ENCODE measurements around the gene UBTF.

UBTF gene

DNA sequence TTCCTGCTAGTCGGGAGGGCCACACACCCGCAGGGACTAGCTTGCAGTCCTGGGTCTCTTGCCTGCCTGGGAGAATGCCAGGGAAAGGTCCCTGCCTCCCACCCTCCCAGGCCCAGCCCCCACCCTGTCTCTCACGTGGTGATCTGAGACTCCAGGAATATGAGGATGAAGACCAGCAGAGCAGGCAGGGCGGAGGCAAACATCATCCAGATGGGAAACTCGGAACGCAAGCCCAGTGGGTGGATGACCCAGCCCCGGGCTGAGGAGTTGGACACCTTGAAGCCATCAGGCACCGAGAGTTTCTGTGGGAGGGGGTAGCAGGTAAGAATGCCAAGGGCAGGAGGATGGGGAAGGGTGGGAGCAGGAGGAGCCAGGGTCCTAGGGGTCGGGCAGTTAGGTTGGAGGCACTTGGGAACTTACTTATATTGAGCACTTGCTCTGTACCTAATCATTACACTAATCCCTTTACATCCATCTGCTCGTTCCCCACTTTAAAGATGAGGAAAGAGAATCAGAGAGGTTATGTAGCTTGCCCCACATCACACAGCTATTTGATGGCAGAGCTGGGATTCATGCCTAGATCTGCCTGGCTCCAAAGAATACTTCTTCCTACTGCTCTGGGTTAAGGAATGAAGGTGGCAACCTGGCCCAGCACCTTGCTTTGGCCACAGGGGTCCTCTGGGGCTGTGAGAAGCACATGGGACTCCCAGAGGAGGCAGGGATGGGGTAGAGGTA lies 35.1 kb upstream of the UBTF start:
- no peak overlapping the region for H3K27ac ChIP-seq

GRCh38 chr17:44253006-44253405 lies 33.5 kb upstream of the UBTF start:
- H3K27ac ChIP-seq, result no peak overlapping the region
- TF ChIP-seq ZFX (IDR thresholded peaks at IDR 0.05), result no peak
- TF ChIP-seq, protein P1, sequence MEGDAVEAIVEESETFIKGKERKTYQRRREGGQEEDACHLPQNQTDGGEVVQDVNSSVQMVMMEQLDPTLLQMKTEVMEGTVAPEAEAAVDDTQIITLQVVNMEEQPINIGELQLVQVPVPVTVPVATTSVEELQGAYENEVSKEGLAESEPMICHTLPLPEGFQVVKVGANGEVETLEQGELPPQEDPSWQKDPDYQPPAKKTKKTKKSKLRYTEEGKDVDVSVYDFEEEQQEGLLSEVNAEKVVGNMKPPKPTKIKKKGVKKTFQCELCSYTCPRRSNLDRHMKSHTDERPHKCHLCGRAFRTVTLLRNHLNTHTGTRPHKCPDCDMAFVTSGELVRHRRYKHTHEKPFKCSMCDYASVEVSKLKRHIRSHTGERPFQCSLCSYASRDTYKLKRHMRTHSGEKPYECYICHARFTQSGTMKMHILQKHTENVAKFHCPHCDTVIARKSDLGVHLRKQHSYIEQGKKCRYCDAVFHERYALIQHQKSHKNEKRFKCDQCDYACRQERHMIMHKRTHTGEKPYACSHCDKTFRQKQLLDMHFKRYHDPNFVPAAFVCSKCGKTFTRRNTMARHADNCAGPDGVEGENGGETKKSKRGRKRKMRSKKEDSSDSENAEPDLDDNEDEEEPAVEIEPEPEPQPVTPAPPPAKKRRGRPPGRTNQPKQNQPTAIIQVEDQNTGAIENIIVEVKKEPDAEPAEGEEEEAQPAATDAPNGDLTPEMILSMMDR (conservative IDR thresholded peaks at IDR 0.05), result no peak

More for the DNA sequence above, 35.1 kb upstream of the UBTF start:
- no peak for TF ChIP-seq ZFX (IDR thresholded peaks at IDR 0.05)
- TF ChIP-seq, protein P1 (conservative IDR thresholded peaks at IDR 0.05), result no peak

DNA sequence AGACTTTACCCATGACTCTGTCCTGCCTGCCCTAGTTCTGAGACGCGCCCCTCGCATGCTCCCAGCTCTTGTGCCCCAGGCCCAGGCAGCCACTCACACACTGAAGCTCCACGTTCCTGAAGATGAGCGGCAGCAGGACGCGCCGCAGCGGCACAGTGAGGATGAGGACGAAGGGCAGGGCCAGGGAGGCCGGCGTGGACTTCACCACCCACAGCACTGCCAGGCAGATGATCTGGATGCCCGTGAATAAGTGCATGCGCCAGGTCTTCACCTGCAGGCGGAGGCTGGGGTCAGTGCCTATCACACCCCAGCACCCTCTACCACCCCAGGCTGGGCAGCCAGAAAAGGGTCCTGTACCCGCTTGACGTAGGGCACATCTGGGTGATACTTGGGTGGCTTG lies 31.6 kb upstream of the UBTF start:
- H3K27ac ChIP-seq, result no peak overlapping the region
- no peak for TF ChIP-seq ZFX (IDR thresholded peaks at IDR 0.05)
- TF ChIP-seq, protein P1 (conservative IDR thresholded peaks at IDR 0.05), result no peak

DNA sequence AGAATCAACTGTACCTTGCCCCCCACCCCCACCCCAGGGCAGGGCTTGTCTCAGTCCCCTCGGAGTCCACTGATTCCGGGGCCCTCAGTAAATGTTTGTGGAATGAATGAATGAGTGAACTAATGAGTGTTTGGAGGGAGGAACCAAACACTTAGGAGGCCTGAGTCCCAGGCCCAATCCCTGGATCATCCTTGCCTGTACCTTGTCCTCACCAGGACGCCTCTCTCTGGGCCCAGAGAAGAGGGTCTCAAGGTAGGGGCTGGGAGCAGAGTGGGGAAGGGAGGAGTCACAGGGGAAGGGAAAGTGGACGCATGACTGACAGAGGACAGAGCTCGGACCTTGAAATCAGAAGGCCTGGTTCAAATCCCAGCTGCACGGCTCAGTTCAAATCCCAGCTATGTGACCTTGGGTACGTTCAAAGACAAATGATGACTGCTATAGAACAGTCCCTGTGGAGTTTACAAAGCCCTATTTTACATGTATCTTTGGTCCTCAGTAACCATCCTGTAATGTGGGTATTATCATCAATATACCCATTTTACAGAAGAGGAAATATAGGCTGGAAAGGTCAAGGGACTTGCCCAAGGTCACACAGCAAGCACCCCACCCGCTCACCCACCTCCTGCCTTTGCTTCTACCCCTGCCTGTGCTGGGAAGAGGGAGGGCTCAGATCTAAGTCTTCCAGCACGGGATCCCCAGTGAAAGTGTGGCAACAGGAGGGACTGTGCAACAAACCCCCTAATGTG lies 30.2 kb upstream of the UBTF start:
- no peak overlapping the region for H3K27ac ChIP-seq
- TF ChIP-seq ZFX (IDR thresholded peaks at IDR 0.05), result no peak
- TF ChIP-seq, protein P1 (conservative IDR thresholded peaks at IDR 0.05), result no peak

DNA sequence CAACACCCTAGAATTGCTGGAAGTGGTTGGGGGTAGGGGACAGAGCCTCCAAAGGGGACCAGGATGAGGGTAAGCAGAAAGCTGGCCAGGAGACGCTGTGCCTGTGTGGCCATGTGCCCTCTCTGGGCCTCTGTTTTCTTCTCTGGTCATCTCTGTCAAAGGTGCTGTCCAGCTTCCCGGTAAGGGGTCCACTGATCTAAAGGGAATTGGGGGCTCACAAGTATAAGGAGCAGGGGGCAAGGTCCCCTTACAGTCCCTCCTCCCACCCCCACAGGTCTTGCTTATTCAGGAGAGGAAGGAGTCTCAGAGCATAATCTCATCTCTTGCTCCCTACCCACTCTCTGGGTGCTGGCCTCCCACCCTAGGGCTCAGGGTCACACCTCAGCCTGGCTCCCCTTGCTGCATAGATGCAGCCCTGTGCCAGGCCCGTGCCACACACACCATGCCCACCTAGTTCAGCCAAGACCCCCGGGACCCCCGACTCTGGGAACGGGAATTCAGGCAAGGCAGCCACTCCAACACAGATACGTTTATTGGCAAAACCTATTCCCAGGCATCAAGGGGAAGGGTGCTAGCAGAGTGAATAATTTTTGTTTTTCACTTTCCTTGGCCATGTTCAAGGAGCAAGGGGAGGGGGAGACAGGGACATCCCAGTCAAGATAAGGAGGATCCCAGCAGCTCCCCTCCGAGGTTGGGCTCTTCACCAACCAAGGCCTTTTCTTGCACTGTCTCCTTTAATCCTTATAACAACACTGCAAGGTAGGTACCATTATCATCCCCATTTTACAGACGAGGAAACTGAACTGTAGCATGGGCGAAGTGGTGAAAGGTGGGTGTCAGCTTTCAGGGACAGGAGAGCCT lies 28.6 kb upstream of the UBTF start:
- no peak for TF ChIP-seq ZFX (IDR thresholded peaks at IDR 0.05)
- TF ChIP-seq, protein P1 (conservative IDR thresholded peaks at IDR 0.05), result no peak
- no peak overlapping the region for H3K27ac ChIP-seq

GRCh38 chr17:44247440-44247841 lies 28.0 kb upstream of the UBTF start:
- TF ChIP-seq, protein P1 (conservative IDR thresholded peaks at IDR 0.05), result no peak
- no peak for TF ChIP-seq ZFX (IDR thresholded peaks at IDR 0.05)
- H3K27ac ChIP-seq, result no peak overlapping the region
